ENCODE data around the gene KLHL35.

The KLHL35 gene, protein sequence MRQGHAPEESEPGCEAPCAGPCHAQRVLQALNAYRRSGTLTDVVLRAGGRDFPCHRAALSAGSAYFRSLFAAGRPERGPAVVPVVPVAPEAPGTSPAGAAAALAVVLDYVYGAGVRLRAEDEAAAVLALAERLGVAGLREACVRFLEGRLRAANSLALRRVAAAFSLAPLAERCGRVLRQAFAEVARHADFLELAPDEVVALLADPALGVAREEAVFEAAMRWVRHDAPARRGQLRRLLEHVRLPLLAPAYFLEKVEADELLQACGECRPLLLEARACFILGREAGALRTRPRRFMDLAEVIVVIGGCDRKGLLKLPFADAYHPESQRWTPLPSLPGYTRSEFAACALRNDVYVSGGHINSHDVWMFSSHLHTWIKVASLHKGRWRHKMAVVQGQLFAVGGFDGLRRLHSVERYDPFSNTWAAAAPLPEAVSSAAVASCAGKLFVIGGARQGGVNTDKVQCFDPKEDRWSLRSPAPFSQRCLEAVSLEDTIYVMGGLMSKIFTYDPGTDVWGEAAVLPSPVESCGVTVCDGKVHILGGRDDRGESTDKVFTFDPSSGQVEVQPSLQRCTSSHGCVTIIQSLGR

DNA sequence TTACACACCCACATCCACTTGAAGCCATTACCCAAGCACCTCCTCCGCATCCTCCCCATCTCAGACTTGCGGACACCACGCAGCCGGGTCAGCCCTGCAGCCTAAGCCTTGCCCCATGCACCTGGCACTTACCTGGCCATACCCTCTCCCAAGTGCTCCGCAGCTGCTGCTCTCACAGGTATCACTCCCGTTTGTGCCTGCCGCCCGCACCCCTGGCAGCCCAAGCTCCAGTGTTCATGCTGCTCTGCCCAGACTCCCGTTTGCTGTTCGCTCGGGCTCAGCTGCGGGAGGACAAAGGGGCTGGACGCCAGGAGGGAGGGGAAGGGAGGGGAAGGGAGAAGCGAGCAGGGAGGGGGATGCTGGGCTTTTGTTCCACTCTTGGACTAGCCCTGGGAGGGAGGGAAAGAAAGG is at the start of gene KLHL35:
Gene KLHL35 (minus strand): TSS at position 293 of the 411 bp plus-strand sequence. CDS start 2,574 bp downstream, outside the sequence.
- DNase-seq (ENCODE audit: low read depth), result no peak

DNA sequence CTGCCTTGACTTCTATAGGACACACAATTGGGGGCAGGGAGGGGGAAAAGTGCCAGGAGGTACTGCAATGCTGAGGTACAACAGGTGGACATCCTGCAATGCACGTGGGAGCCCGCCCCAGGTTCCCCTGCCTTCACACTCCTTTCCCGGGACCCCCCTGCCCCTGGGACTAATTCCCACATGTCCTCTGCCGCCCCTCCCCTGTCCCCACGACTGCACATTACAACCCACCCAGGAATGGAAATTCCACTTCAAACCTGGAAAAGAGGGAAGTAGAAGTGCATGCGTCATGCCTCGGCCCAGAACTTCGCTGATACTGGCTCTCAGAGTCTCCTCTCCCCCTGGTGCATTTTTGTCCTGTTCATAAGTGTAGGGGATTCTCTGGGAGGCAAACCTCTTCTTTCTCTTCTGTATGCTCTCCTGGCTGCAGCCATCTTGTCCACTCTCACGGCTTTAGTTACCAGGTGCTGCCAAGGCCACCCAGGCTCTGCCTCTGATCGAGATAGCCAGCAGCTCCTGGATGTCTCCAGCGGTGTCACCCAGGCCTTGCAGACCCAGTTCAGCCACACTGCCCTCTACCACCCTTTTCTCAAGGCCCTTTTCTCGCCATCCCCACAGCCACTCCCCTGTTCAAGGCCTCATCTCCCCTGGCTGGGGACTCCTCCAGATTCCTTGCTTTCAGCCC is 49.1 kb upstream of the KLHL35 start:
- DNase-seq (ENCODE audit: low read depth), result no peak

DNA sequence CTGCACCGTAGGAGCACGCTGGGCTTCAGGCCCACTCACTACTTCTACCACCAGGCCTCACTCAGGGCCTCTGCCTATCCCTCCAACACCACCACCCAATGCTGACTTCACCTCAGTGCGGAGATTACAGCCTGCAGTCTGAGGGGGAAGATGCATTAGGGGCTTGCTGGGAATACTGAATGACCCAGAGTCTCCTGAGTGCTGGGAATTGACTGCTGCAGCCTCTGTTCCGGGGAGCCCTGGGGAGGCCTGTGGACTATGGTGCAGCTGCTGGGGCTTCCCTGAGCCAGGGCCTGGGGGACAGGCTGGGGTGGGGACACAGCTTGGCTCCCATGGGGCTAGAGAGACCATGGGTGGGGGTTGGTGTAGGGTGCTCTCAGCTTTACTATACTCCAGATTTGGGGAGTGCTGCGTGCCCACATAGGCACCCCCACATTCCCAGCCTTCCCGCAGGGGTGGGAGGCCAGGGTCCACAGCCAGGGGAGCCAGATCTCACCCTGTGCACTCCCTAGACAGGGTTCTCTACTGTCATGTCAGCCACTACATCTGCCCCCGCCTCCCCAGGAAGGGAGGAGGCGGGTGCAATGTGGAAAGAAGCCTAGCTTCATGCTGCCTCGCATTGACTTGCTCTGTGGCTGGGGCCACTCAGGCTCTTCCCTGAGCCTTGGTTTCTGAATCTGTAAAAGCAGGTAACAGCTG is 48.4 kb upstream of the KLHL35 start:
- DNase-seq (ENCODE audit: low read depth), result no peak

DNA sequence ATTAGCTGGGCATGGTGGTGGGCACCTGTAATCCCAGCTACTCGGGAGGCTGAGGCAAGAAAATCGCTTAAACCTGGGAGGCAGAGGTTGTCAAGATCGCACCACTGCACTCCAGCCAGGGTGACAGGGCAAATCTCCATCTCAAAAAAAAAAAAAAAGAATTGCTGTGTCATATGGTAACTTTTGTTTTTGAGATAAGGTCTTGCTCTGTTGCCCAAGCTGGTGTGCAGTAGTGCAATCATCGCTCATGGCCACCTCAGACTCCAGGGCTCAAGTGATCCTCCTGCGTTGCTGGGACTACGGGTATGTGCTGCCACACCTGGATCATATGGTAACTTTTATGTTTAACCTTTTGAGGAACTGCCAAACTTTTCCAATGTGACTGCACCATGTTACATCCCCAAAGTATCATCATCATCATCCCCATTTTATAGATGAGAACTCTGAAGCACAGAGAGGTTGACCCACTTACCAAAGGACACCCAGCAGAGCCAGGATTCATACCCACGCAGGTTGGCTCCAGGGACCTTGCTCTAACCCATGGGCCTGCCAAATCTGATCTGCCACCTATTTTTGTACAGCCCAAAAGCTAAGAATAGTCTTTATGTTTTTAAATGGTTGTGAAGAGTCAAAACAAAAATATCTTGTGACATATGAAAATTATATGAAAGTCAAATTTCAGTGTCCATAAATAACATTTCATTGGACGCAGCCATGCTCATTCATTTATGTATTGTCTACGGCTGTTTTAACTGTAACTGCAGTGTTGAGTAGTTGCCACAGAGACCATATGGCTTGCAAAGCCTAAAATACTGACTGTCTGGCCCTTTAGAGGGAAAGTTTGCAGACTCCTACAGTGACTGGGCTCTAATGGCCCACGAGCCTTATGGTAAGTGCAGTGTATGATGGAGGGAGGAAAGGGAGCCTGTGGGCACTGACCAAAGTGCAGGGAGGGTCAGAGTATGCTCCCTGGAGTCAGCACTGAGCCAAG is 47.5 kb upstream of the KLHL35 start:
- no peak for DNase-seq (ENCODE audit: low read depth)

DNA sequence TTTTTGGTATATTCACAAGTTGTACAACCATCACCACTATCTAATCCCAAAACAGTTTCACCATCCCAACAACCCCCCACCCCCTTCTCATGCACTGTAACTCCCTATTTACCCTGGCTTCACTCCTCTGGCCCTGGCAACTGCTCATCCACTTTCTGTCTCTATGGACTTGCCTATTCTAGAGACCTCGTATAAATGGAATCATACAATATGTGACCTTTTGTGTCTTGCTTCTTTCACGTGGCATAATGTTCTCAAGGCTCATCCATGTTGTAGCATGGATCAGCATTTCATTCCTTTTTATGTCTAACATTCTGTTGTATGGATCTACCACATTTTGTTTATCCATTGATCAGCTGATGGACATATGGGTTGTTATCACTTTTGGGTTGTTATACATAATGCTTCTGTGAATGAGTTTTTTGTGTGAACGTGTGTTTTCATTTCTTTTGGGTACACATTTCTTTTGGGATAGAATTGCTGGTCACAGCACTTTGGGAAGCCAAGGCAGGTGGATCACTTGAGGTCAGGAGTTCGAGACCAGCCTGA is 46.7 kb upstream of the KLHL35 start:
- DNase-seq (ENCODE audit: low read depth), result no peak

DNA sequence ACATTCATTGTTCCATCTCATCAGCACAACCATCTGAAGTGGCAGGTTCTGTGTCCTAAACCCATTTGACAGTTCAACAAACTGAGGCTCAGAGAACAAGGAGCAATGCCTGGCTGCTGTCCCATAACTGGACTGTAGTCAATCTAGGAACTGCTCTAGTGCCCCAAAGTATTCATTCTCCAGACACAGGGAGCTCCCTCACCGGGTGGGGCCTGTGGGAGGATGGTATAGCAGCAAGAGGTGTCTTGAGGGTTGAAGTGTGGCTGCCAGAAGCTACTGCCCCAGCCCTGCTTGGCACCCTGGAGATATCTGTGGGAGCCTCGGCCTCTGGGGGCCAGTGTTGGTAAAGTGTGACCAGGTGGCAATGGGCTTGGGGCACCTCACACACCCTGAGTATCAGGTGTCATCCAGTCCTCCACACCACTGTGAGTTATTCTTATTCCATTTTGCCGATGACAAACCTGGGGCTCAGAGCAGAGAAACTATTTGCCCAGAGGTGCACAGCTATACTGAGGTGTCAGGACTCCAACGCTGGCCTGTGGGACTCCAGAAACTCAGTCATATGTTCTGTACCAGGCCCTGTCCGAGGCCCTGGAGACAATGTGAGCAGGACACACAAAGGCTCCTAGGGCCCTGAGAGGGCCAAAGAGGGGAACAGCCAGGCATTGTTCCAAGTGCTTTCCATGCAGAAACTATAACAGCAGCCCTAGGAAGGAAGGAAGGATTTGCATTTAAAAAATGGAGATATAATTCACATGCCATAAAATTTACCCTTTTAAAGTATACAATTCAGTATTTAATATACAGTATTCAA is 46.0 kb upstream of the KLHL35 start:
- no peak for DNase-seq (ENCODE audit: low read depth)

DNA sequence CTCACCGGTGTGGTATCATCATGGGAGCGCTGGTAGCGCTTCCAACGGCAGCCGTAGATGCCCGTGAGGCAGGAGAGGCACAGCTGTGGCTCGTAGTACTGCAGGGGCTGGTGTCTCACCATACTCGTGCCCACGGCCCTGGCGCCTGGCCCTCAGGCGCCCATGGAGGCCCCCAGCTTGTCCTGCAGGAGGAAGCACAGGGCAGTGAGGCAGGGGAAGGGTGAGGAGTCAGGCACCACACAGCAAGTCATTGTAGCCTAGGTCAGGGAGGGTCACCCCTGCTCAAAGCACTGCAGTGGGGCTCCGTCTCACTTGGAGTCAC is 44.6 kb upstream of the KLHL35 start:
- no peak for DNase-seq (ENCODE audit: low read depth)

DNA sequence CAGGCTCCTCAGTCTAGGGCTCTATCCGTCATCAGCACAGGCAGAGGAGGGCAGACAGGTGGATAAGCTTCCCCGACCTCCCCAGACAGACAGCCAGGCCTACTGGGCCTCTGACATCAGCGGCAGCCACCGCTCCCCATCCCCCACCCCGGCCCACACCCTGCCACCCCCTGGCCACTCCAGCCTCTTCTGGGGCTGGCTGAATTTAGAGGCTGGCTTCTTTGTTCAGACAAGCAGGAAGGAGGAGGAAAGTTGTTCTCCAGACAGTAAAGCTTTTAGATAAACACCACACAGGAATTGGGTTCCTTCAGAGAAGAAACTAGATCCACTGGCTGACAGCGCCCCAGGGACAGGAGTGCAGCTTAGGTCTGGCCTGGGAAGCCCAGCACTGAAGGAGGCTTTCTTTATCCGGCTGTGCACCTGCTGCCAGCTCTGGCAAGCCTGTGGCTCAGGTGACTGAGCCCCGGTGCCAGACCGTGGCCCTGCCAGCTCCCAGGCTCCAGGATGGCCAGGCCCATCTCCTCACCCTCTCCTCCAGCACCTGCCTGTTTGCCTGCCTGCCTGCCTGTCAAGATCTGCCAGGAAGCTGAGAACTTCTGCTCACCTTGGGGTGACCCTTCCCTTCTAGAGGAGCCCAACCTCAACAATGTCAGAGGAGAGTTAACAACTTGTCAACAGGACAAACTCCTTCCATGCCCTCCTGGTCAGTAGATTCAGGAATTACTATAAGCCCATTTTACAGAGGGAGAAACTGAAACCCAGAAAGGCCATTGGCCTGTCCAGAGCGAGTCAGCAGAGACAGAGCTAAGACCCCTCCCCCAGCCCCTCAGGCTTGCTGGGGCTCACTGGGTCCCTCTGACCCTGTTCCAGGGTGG is 44.0 kb upstream of the KLHL35 start:
- DNase-seq (ENCODE audit: low read depth), result no peak

DNA sequence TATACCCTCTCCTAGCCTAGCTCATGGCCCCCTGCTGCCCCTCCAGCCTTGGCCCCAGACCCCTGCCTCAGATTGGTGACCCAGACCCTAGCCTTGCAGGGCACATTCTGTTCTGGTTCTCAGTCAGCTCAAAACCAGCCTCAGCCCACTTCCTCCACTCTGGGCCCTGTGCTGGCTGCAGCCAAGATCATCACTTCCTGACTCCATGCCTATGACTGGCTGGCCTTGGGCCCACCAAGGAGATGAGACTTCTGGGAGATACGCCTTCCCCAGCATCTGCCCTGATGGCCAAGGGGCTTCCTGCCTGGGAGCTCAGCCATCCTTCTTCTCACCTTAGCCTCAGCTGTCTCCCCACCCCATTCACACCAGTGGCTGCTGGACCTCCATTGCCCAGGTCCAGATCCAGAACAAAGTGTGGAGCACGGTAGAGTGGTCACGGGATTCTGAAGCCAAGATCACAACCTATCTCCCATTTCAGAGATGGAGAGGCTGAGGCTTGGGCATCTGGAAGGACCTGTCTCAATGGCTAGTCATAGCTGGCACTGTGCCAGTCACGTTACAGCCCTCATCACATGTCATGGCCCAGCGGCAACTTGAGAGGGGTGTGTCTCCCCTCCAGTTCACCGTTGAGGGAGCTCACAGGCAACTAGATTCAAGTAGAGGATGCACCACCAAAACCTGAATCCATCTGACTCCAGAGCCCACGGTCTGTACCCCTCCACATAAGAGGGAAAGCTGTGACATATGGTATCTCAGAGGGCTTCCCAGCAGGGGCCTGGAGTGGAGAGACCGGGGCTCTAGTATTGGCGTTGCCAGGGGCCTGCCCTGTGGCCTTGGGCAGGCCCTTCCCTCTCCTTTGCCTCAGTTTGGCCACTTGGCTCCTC is 43.0 kb upstream of the KLHL35 start:
- DNase-seq (ENCODE audit: low read depth), result peak; percentile 54

DNA sequence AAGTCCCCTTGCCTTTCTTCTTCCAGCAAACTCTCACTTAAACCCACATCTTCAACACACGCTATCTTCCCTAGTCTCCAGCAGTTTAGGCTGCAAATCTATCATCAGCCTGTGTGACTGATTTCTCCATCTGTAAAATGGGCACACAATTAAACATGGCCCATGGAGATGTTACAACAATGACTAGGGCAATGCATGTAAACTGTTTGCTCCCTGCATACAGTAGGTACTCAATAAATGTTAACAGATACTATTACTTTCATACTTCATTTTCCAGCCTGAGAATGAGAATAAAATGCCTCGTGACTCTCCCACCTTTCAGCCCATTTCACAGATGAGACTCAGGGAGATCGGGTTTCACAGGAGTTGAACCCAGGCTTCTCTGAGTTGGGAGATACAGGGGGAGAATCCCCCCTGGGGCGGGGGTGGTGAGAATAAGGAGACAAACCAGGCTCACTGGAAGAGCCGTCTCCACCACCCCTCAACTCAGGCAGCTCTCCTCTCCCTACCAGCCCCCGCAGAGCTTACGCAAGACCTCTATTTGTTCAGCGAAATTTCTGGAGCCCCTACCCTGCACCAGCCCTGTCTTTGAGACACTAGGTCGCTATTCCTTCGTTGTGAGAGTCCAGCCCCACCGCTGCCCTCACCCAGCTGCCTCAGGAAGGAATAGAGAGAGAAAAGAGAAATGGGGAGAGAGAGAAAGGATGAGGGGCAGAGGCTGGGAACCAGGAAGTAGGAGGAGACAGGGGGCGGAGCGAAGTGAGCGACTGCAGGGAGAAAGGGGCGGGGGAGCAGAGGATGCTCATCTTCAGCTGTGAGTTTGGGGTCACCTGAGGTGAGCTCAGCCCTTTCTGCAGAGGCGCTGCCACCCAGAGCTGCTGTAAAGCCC is 42.1 kb upstream of the KLHL35 start:
- DNase-seq (ENCODE audit: low read depth), result peak; percentile 60

DNA sequence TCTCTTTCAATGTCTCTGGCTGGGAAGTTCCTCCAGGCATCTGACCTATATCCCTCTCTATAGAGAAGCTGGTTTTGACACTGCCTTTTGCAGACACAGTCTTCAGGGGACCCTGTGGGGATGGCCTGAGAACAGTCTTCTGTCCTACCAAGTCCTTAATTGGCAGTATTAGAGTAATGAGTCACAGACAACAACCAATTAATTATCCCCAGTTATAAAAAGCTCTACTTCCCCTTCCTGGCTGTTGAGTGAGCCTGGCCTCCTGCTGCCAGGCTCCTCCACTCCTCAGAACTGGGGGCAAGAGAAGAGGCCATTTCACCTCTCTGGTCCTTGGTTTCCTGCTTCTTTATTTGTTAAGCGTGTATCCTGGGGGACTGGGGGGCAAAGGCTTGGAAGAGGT is 41.2 kb upstream of the KLHL35 start:
- DNase-seq (ENCODE audit: low read depth), result no peak

DNA sequence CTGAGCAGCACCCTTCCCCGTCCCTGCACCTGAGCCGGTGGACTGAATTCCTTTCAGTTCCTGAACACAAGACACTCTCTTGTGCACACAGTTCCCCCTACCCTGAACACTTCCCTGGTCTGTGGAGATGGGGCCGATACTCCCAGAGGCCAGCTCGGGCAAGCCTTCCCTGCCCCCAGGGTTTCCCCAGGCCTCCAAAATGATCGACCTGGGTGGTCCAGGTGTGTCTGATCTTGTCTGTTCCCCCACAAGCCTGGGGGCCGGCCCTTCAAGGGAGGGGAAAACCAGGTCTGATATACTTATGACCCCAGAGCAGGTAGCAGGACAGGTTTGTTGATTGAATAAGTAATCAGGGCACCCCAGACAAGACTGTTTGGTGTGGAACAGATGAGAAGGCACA is 40.7 kb upstream of the KLHL35 start:
- no peak for DNase-seq (ENCODE audit: low read depth)

DNA sequence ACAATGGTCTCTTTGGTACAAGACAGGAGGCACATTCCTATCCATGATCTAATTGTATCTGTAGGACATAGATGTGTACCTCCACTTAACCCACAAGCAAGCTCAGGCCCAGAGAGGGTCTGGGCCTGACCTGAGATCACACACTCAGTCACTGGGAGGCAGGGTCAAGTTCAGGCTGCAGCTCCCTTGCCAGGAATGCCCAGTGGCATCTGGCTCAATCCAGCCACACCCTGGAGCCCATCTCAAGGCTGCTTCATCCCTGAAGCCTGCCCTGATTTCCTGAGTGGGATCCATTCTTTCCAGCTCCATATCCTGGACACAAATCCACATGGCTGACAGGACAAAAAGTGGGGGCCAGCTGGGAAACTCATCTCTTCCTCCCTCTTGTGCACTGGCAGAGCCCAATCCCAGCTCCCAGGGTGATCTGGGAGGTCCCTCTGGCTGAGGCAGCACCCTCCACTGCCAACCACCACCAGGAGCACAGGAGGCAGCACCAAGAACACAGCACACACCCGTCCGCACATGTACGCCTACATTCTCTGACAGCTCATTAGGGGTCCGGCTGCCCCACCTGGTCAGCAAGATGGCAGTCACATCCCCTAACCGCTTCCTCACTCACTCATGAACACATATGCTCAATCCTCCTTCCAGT is 39.2 kb upstream of the KLHL35 start:
- DNase-seq (ENCODE audit: low read depth), result no peak

DNA sequence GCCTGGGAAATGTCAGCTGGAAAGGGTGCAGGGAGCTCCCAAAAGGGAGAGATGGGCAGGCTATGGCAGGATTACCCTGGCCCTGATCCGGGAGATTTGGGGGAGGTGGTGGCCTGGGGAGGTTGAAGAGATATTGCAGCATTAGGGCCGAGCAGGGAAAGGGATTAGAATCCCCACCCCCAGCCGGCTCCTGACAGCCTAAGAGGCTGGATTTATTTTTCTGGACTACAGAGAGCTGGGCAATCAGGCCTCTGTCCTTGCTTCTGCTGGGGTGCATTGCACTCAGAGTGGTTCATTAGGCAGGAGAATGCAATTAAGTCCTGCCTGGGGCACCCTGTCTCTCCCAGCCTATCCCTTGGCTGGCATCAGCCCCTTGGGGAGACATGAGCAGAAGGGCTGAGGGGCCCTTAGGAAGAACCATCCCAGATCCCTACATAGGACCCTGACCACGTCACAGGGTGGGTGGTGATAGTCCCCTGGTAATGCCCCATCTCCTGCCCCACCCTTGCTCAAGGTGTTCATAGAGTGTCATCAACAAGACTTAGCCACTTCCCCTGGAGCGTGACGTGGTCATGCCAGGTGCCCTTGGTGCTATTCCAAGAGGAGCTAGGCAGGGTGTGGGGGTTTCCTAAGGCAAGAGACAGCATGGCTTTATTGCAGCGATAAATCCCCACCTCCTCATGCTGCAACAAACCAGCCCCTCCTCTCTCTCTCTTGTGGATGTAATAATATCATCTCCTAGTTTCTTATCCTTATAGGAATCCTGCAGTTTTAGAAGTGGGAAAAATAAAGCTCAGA is 38.4 kb upstream of the KLHL35 start:
- DNase-seq (ENCODE audit: low read depth), result no peak

DNA sequence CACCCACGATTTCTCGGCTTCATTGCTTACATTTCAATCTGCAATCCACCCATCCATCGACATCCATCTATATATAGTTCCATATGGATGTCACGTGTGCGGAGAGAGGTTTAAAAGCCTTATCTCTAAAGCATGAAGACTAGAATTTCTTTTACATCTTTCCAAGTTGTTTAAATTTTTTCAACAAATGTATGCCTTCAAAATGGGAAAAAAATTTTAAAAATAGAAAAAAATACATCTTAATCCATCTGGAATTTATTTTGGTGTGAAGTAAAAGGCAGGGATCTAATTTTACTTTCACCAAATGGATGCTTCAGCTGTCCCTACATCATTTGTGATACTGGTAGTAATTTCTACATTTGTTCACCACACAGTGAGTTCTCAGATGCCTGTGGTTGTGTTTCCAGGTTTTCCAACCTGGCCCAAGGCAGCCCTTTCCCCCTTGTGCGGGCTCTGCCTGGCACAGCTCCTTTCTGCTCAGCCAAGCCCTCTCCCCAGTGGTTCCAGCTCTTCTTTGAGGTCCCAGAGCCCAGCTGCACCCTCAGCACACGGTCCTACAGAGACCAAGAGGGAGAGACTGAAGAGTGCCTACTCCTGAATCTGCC is 37.6 kb upstream of the KLHL35 start:
- no peak for DNase-seq (ENCODE audit: low read depth)
